ENCODE results near the gene PPM1L.

PPM1L gene

GRCh38 chr3:160765211-160765610 lies 9.2 kb downstream of the PPM1L start:
- DNase-seq, result no peak

- no peak for DNase-seq
These were observed 12.0 kb downstream of the PPM1L start for GRCh38 chr3:160768031-160768430.

GRCh38 chr3:160768918-160769317 lies 12.9 kb downstream of the PPM1L start:
- no peak for DNase-seq

- no peak for DNase-seq
These were observed 15.9 kb downstream of the PPM1L start for GRCh38 chr3:160771811-160772459.

GRCh38 chr3:160773722-160774121 lies 17.7 kb downstream of the PPM1L start:
- no peak for DNase-seq

GRCh38 chr3:160774172-160774571 lies 18.1 kb downstream of the PPM1L start:
- DNase-seq, result no peak

- no peak for DNase-seq
These were observed 22.4 kb downstream of the PPM1L start for GRCh38 chr3:160778480-160778879.

- no peak for DNase-seq
These were observed 23.0 kb downstream of the PPM1L start for GRCh38 chr3:160779040-160779439.

GRCh38 chr3:160780245-160780644 lies 24.2 kb downstream of the PPM1L start:
- no peak for DNase-seq

- no peak for DNase-seq
These were observed 25.4 kb downstream of the PPM1L start for GRCh38 chr3:160781402-160781801.

GRCh38 chr3:160781863-160782262 lies 25.8 kb downstream of the PPM1L start:
- no peak for DNase-seq

- DNase-seq, result no peak
These were observed 28.8 kb downstream of the PPM1L start for GRCh38 chr3:160784853-160785252.

GRCh38 chr3:160790726-160791125 lies 34.7 kb downstream of the PPM1L start:
- DNase-seq, result no peak

- no peak for DNase-seq
These were observed 36.5 kb downstream of the PPM1L start for GRCh38 chr3:160792540-160792939.

- DNase-seq, result no peak
These were observed 37.8 kb downstream of the PPM1L start for GRCh38 chr3:160793722-160794252.

- no peak for DNase-seq
These were observed 40.2 kb downstream of the PPM1L start for GRCh38 chr3:160796089-160796812.

- peak in 1 of 2 experiments; percentile 19 for DNase-seq
These were observed 40.8 kb downstream of the PPM1L start for GRCh38 chr3:160796813-160797164.

GRCh38 chr3:160797356-160797755 lies 41.3 kb downstream of the PPM1L start:
- DNase-seq, result no peak

GRCh38 chr3:160801386-160802118 lies 45.5 kb downstream of the PPM1L start:
- no peak for DNase-seq

GRCh38 chr3:160804762-160805161 lies 48.7 kb downstream of the PPM1L start:
- peak in 1 of 2 experiments; percentile 11 for DNase-seq

GRCh38 chr3:160806094-160806493 lies 50.1 kb downstream of the PPM1L start:
- DNase-seq, result no peak

- no peak for DNase-seq
These were observed 50.7 kb downstream of the PPM1L start for GRCh38 chr3:160806686-160807085.

- no peak for DNase-seq
These were observed 52.8 kb downstream of the PPM1L start for GRCh38 chr3:160808838-160809237.

GRCh38 chr3:160809453-160809852 lies 53.4 kb downstream of the PPM1L start:
- no peak for DNase-seq
